NCI-H2029 (cell line): ENCODE results near the gene BID.
"Not testable (repeated sequence)": the region's sequence is repeated elsewhere in the genome, so short reads cannot be mapped to it uniquely, and the experiment has no call there.

ENCODE experiments used
- DNase-seq: peaks from one replicate; lab custom pipeline; 2025; lab: John Stamatoyannopoulos, UW

Gene BID

DNA sequence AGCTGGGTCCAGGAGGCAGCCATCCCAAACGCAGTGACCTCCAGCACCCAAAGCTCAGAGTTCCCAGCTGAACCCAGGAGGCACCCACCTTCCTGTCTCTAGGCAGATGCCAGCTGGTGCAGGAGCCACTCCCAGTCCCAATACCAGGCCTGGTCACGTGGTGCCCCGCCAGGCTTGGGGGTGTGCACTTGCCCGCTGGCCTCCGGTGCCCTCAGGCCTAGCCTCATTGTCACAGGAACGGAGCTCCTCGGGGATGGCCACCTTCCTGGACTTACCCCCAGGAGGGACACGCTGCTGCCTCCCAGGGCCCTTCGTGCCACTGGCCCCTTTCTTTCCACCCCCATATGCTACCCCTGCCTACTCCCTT lies 4.6 kb downstream of the BID start:
- DNase-seq = no peak

DNA sequence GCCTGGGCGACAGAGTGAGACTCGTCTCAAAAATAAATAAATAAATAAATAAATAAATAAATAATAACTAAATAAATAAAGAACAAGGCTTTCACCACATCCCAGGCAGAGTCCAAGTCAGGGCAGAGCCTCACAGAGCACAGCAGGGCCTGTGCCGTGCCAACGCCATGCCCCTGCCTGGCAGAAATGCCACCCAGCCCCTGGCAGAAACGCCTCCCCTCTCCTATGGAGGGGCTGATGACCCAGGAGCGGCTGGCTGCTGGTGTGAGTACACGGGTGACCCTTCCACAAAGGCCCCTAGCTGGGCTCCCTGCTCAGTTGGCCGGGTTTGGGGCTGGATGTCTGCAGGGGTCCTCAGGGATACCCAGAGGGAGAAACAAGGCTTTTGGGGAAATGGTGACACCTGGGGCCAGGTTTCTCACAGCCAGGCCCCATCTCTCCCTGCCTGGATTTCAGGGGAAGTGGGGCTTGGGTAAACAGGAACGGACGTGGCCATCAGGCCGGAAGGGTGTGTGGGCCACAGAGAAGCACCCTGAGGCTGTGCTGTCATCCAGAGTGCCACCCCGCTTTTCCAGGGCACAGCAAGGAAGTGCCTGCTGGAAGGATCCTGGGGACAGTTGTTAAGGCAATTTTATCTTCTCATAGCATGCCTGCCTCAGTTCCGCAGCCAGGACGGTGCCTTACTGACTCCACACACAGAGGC lies 5.1 kb downstream of the BID start:
- DNase-seq = no peak

DNA sequence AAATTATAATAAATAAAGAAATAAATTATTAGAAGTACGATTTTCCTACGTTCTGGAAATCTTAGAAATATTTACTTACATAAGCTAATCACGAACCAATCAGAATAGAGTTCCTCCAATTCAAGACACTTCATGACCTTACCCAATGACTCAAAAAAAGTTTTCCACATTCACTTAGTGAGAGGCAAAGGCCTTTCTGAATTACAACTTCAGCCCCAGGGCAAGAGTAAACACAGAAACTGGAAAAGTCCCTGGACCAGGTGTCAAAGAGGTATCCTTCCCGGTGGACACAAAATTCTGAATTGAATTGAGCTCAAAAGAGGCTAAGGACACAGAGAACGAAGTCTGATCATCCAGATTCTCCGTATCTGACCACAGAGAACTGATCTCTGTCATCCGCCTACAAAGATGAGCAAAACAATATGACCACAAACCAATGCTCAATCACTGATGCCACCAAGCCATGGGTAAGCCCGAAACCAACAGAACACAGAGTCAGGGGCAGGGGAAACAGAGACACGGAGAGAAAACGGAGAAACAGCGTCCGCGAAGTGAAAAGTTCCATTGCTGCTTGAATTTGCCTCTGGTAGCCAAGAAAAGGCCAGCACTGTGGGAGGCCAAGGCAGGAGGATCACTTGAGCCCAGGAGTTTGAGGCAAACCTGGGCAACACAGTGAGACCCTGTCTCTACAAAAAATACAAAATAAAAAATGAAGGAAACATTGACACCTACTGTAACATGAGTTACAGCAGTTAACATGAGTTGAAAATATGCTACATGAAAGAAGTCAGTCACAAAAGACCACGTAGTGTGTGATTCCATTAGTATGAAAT lies 6.8 kb downstream of the BID start:
- no peak for DNase-seq

DNA sequence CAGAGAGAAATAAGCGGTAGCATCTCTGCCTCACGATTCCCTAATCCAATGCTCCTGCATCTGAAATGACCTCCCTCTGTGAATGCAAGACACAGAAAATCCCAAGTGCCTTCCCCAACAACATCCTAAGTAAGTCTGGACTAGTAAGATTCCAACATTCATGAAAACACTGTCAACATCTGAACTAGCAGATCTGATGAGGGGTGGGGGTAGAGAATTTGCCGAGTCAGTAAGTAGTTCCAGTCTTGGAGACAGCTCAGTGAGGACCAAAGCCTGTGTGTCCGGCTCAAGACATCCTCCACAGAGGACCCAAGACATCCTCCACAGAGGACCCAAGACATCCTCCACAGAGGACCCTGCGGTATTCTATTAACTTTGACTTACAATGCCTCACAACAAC lies 9.4 kb downstream of the BID start:
- DNase-seq = not testable (repeated sequence)

DNA sequence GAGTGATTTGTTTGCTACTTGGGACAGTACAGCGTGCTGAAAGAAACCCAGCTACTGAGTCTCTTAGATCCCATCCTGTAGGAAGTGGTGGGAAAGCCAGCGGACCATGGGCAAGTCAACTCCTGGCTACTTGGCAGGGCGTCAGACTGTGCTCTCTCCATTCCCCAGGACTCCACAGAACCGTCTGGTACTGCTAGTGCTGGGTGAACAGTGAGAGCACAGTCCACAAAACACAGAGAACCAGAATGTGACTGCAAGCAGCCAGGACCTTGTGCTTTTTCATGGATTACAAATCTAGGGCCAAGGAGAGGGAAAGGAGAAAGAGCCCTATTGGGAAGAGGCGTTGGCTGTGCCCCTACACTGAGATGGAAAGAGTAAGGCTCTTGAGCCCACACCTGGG lies 10.2 kb downstream of the BID start:
- DNase-seq = no peak

DNA sequence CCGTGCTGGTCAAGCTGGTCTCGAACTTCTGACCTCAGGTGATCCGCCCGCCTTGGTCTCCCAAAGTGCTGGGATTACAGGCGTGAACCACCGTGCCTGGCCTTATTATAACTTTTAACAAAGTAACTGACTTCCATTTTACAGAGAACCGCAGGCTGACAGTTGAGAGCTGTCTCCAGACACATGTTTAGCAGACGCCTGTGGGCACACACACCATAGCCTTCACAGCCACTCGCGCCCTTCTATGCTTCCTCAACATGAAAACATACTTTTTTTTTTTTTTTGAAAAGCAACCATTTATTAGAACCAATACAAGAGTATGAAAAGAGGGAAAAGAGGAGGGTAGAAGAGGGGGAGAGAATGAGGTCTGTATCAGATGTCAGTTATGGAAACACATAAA lies 10.8 kb downstream of the BID start:
- not testable (repeated sequence) for DNase-seq

DNA sequence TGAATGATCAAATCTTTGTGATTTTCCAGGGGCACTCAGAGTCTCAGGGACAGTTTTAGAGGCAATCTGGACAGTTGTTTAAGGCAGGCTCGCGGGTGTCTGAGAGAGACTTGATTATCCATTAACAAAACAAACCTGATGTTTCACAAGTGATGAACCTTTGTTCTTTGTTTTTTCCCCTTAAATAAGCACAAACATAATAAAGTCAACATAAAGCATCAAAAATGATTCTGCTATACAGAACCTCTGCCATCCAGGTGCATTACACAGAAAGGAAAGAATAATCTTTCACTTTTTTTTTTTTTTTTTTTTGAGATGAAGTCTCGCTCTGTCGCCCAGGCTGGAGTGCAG lies 13.2 kb downstream of the BID start:
- no peak for DNase-seq

DNA sequence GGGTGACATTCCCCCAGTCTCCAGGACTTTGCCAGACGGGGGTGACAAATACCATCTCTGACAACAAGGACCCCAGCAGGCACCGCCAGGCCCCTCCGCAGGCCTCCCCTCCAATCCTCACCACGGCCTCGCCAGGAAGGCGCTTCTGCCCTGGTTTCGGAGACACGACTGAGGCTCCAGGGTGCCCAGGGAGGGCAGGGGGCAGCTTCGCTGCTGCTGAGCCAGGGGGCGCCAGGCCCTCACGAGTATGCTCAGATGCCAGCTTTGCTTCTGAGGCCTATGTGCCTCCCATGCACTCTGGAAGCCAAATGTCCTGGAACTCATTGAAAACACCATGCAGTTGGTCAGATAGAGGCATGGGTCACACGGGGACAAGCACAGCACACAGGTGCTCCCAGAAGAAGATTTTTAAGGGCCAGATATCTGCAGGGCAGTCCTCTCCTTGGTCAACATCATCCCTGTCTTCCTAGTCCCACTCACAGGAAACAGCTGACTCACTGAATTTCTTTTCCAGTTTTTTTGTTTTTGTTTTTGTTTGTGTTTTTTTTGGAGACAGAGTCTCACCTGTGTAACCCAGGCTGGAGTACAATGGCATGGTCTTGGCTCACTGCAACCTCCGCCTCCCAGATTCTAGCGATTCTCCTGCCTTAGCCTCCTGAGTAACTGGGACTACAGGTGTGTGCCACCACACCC lies 19.9 kb downstream of the BID start:
- no peak for DNase-seq

DNA sequence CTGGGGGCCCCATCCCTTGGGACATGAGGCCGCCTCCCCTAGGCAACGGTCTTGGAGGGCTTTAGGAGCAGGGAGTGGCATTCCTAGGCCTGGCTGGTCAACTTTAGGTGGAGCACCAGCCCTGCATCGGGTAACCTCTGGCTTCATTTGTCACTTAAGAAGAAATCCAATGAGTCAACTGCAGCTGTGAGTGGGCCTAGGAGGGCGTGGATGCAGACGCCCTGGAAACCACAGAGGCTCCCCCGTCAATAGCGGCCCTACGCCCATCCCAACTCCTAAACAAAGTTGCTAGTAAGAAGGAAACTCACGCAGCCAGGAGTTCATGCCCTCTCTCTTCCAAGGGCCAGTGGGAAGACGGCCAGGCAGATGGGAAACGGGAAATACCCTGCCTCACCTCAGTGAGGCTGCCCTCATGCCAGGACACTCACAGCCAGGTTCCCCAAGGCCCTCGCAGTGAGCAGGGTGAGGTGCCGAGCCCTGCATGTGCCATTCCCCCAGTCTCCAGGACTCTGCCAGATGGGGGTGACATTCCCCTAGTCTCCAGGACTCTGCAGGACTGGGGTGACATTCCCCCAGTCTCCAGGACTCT lies 20.8 kb downstream of the BID start:
- no peak for DNase-seq

DNA sequence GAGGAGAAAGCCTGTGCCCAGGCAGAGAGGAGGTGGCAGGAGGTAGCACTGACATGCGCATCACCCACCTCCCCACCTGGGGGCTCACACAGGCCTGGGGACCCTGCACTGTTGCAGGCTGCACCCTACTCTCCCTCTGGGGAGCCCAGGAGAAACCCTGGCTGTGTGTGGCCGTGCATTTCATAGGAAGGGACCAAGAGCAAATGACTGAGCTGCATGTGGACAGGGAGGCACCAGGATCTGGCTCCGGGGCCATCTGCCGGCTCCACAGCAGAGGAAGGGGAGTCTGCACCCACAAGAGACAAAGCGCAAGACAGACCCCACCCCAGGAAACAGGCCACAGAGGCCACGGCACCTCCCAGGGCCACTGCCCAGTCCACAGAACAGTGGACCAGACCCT lies 22.7 kb downstream of the BID start:
- DNase-seq = no peak

DNA sequence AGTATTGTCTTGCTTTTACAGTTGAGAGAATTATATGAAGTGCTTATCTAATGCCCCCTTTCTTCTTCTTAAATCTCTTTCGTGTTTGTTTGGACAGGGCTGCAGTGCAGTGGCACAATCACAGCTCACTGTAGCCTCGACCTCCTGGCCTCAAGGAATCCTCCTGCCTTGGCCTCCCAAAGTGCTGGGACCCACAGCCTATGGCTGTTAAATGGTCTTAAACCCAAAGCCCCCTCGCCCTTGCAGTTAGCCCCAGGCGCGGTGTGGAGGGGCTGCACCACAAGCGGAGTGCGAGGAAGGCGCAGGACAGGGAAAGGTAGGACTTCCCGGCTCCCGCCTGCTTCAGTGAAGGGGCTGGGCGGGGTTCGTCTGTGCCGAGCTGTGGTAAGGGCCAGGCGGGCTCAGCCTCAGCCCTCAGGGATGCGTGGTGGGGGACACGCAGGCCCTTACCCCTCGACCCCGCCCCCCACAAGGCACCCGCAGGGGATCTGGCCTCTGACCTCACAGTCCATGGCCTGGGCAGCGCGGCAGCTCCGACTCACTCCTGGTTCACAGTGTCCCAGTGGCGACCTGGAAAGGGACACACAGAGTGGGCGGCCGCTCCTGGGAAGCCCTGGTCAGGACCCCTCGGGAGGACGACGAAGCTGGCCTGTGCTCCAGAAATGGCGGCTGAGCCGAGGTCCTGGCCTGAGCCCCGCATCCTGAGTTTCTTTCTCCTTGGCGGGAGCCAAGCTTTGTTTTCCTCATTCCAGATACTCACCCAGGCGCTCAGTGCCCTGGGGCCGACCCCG lies 24.5 kb downstream of the BID start:
- no peak for DNase-seq

DNA sequence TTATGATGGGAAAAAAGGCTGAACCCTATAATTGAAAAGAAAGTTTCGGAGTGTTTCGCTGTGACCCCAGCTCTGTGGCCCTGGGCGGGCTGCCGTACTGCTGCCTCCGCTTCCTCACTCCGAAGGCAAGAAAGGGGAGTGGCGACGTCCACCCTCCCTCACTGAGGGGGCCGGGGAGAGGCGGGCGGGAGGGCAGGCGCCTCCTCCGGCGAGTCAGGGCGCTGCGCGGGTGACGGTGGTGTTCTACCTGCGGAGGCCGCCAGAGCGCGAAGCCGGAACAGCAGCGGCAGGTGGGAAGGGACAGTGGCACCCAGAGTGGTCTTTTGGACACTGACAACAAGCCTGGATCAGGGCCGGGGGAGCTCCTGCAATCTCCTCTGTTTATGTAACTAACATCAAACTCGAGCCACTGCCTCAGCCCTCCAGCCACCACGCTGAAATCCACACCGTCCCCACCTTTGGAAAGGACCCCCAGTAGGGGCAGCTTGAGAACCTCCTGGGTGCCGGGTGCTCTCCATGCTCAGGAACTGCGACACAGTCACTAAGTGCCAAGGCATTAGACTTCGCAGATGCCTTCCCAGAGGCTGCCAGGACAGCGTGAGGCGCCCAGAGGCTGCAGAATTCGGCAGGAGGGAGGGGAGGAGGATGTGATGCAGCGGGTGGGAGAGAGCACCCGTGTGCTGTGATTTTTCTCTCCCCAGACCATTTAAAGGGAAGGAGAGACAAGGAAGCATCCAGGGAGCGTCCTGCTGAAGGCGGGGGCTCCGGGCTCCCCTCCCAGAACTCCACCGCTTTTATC lies 25.5 kb downstream of the BID start:
- DNase-seq = no peak

DNA sequence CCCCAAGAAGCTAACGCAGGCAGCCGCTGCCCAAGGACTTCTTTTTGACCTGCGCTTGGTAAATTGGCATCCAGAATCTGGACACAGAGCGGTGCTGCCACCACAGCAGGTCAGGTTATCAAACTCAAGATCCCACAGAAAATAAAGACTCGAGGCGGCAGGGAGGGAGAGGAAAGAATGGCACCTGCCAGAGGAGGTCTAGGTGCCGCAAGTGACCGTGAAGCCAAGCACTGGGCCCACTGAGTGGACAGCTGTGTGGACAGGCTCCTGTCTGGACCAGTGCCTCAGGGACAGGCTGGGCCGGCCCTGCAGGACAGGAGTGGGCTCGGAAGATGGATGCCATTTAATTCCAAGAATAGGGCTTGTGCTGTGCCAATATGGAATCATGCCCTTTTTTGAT lies 27.4 kb downstream of the BID start:
- no peak for DNase-seq

DNA sequence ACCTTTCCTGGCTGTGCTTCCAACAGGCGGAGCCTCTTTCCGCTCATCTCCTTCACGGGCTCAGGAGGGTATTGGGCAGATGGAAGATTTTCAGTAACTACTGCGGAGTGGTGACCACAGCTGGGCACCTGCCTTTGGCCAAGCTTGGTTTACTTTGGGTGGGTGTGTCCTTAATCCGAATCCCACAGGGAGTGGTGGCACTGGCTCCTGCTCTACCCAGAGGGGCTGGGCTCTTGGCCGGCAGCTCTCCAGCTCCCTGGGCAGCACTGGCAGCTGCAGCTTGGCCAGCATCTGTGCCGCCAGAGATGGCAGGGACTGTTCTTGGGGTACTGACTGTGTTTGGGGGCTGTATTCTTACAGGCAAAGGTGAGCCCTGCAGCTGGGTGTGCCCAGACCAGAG lies 29.8 kb downstream of the BID start:
- DNase-seq = no peak

DNA sequence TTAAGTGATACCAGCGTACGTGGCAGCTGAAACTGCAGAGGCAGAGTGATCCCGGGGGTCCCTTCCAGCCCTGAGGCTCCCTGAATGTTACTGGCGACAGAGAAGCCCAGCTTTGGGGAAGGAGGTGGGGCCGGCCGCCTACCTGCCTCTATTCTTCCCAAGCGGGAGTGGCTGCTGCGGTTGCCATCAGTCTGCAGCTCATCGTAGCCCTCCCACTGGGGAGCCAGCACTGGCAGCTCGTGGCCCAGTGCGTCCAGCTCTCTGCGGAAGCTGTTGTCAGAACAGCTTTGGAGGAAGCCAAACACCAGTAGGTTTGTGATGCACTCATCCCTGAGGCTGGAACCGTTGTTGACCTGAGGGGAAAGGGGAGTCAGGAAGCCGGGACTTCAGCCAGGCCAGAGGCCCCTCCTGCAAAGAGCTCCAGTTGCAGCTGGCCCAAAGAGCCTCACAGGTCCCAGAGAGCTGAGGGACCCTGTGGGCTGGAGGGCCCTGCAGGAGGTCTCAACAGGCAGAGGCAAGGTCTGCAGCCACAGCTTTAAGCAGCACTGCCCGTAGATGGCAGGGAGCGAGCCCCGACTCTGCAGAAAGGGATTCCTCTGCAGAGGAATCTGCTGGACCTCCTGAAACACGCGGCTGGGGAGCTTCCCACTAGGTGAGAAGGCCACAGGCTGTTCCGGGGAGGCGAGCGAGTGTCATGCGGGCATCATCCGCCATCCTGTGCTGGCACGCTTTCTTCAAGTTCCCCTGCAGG lies 30.4 kb downstream of the BID start:
- no peak for DNase-seq

DNA sequence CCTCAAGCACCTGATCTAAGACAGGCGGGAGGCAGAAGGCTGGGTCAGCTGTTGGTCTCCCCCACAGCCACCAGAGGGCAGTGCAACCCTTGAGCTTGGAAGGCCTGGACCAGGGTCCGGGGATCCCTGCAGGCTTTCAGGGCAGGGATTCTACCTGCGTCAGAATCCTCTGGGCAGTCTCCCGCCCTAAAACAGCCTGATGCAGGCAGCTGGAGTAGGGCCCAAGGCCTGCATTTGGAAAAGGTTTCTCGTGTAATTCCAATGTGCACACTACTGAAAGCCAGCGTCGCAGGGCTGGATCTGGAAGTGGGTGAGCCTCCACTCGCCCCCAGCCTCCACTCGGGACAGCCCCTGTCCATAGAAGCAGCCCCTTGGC lies 31.8 kb downstream of the BID start:
- peak; percentile 70 for DNase-seq

DNA sequence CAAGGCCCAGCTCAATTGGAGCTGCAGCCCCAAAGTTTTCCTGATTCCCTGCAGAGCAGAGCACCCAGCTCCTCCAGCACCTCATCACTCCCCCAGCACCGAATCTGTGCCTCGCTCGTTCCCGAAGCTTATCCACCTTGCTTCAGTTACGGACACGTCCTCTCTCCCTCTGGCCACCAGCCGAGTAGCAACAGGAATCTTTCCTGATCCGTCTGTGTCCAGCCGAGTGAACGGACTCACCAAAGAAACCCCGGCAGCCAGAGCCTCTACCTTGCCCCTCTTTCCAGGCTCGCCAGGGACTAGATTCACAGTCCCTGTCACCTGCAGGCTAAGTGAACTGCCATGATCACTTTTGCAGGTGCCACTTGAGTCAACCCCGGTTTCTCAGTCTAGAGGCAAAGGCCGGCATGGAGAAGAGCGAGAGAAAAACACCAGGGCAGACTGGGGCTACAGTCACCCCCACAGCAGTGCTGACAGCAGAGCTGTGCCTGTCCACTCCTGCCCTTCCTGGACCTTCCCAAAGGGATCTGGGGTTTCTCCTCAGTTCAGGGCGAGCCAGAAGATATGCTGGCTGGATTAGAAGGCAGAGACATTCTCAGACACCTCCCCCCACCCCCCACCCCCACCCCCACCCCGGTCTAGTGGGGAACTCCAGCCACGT lies 32.3 kb downstream of the BID start:
- no peak for DNase-seq

DNA sequence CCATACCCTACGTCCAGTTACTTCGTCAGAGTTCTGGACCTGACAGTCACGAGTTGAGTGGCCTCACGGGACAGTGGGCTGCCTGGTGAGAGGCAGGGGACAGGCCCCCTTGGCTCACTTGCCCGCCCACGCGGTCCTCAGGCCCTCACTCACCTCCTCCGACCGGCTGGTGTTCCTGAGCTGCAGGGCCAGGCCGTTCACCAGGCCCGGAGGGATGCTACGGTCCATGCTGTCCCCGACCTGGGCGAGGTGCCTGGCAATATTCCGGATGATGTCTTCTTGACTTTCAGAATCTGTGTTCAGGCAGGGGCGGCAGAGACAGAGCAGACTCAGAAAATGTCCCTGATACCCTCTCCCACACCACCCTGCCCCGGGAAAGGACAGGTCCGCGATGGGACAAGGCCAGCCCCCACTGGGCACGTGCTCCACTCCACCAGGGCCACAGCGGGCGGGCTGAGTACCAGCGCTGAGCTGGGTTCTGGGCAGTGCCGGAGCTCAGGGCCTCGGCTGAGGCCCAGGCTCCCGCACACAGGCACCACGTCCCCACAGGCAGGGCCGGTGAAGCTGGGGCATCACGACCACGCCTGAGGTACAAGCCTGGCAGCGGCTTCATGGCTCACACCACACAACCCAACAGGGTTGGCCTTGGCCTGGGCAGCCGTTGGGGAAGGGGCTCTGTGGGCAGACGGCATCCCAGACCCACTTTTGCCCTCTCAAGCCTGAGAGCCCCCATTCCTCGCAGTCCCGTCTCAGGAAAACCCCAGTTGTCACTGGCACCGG lies 34.9 kb downstream of the BID start:
- no peak for DNase-seq
